ENCODE data around the gene TP53I11. TPM values are rescaled to one million over a fixed set of nuclear protein-coding genes. Genes with fewer than 3 reads are reported as not detected.

TP53I11 gene
- polyA plus RNA-seq (2013): 39.8 and 41.5 TPM in 2 replicates

- Histone ChIP-seq H3K79me1 (ENCODE audit: low read length) (peaks cover 8% of the 10 kb centered on the region), H2BK5ac (ENCODE audit: low read depth, low read length, poor library complexity) (no peak within 1 kb of the TSS), H3K4me3 (ENCODE audit: low read depth, low read length) (peak within 1 kb of the TSS; percentile 78), H3K79me2 (ENCODE audit: control insufficient read depth, insufficient read depth, low read length, poor library complexity) (peaks cover 5% of the 10 kb centered on the region), H3K18ac (ENCODE audit: low read length) (peak within 1 kb of the TSS; percentile 72), H2BK12ac (ENCODE audit: low read length) (peak within 1 kb of the TSS; percentile 25), H3K27ac (ENCODE audit: low read depth, low read length) (no peak within 1 kb of the TSS), H4K91ac (ENCODE audit: low read depth, low read length) (peak within 1 kb of the TSS; percentile 80), H2AK5ac (ENCODE audit: low read length) (no peak within 1 kb of the TSS), H3K36me3 (ENCODE audit: control insufficient read depth in 1 of 2, insufficient read depth in 2 of 2, low read length in 2 of 2) (no peaks in the 10 kb centered on the region), H4K12ac (ENCODE audit: low read depth, low read length) (peak within 1 kb of the TSS; percentile 74), H3K14ac (ENCODE audit: low read length) (peak within 1 kb of the TSS; percentile 59), H3K23ac (ENCODE audit: low read length) (no peak within 1 kb of the TSS), H4K8ac (ENCODE audit: low read depth, low read length) (peak within 1 kb of the TSS; percentile 72), H3K4ac (ENCODE audit: low read depth, low read length) (peak within 1 kb of the TSS; percentile 12), H3K4me2 (ENCODE audit: low read length) (peak within 1 kb of the TSS; percentile 93), H3K9ac (ENCODE audit: low read length) (peak within 1 kb of the TSS; percentile 65), H3K9me3 (ENCODE audit: insufficient read depth, low read depth, low read length) (no peaks in the 10 kb centered on the region), H2BK120ac (ENCODE audit: insufficient read depth, low read length, poor library complexity) (peak within 1 kb of the TSS; percentile 26), H2AFZ (ENCODE audit: insufficient read depth, low read length, poor library complexity) (peak within 1 kb of the TSS; percentile 70), H3K4me1 (ENCODE audit: control insufficient read depth in 1 of 2, insufficient read depth in 2 of 2, low read length in 2 of 2) (peaks cover 13 to 17% of the 10 kb centered on the region in 2 experiments), H3K27me3 (ENCODE audit: insufficient read depth, low read length) (no peaks in the 10 kb centered on the region)
- DNase-seq: peak; percentile 82 to 86
- WGBS (ENCODE audit: extremely low coverage, insufficient coverage, insufficient read length): no CpG with 5 or more reads among the region's 83 CpGs
These were observed at the start of gene TP53I11 for GRCh38 chr11:44950625-44951476. Gene TP53I11, minus strand, starts transcription at chr11:44950883. Its CDS starts 12,548 bp downstream, at chr11:44938335.

GRCh38 chr11:44999068-44999467, 48.4 kb upstream of the TP53I11 start:
- no peaks in the 10 kb centered on the region for H3K79me1 ChIP-seq (ENCODE audit: low read length)
- no CpG with 5 or more reads among the region's 2 CpGs for WGBS (ENCODE audit: extremely low coverage, insufficient coverage, insufficient read length)
- no peak for DNase-seq
- H2AK5ac ChIP-seq (ENCODE audit: low read length): no peak overlapping the region
- no peak overlapping the region for H3K23ac ChIP-seq (ENCODE audit: low read length)
- no peak overlapping the region for H3K14ac ChIP-seq (ENCODE audit: low read length)
- H4K12ac ChIP-seq (ENCODE audit: low read depth, low read length): no peak overlapping the region
- H3K9me3 ChIP-seq (ENCODE audit: insufficient read depth, low read depth, low read length): no peaks in the 10 kb centered on the region
- no peak overlapping the region for H4K8ac ChIP-seq (ENCODE audit: low read depth, low read length)
- no peak overlapping the region for H2BK120ac ChIP-seq (ENCODE audit: insufficient read depth, low read length, poor library complexity)
- H2BK5ac ChIP-seq (ENCODE audit: low read depth, low read length, poor library complexity): no peak overlapping the region
- H3K9ac ChIP-seq (ENCODE audit: low read length): no peak overlapping the region
- no peak overlapping the region for H2AFZ ChIP-seq (ENCODE audit: insufficient read depth, low read length, poor library complexity)
- H2BK12ac ChIP-seq (ENCODE audit: low read length): no peak overlapping the region
- no peak overlapping the region for H3K4ac ChIP-seq (ENCODE audit: low read depth, low read length)
- H3K4me1 ChIP-seq (ENCODE audit: control insufficient read depth in 1 of 2, insufficient read depth in 2 of 2, low read length in 2 of 2): no peaks in the 10 kb centered on the region
- no peak overlapping the region for H3K18ac ChIP-seq (ENCODE audit: low read length)
- no peaks in the 10 kb centered on the region for H3K36me3 ChIP-seq (ENCODE audit: control insufficient read depth in 1 of 2, insufficient read depth in 2 of 2, low read length in 2 of 2)
- no peak overlapping the region for H3K27ac ChIP-seq (ENCODE audit: low read depth, low read length)
- no peak overlapping the region for H3K4me3 ChIP-seq (ENCODE audit: low read depth, low read length)
- no peaks in the 10 kb centered on the region for H3K27me3 ChIP-seq (ENCODE audit: insufficient read depth, low read length)
- no peak overlapping the region for H3K4me2 ChIP-seq (ENCODE audit: low read length)
- no peak overlapping the region for H4K91ac ChIP-seq (ENCODE audit: low read depth, low read length)
- no peaks in the 10 kb centered on the region for H3K79me2 ChIP-seq (ENCODE audit: control insufficient read depth, insufficient read depth, low read length, poor library complexity)

- Histone ChIP-seq H3K27ac (ENCODE audit: low read depth, low read length) (no peak overlapping the region), H3K4me3 (ENCODE audit: low read depth, low read length) (no peak overlapping the region), H3K18ac (ENCODE audit: low read length) (no peak overlapping the region), H3K4me2 (ENCODE audit: low read length) (no peak overlapping the region), H4K8ac (ENCODE audit: low read depth, low read length) (no peak overlapping the region), H2BK5ac (ENCODE audit: low read depth, low read length, poor library complexity) (no peak overlapping the region), H2BK120ac (ENCODE audit: insufficient read depth, low read length, poor library complexity) (no peak overlapping the region), H3K4me1 (ENCODE audit: control insufficient read depth in 1 of 2, insufficient read depth in 2 of 2, low read length in 2 of 2) (no peaks in the 10 kb centered on the region), H2AK5ac (ENCODE audit: low read length) (no peak overlapping the region), H4K12ac (ENCODE audit: low read depth, low read length) (no peak overlapping the region), H2BK12ac (ENCODE audit: low read length) (no peak overlapping the region), H3K79me2 (ENCODE audit: control insufficient read depth, insufficient read depth, low read length, poor library complexity) (no peaks in the 10 kb centered on the region), H3K4ac (ENCODE audit: low read depth, low read length) (no peak overlapping the region), H3K9me3 (ENCODE audit: insufficient read depth, low read depth, low read length) (no peaks in the 10 kb centered on the region), H3K79me1 (ENCODE audit: low read length) (no peaks in the 10 kb centered on the region), H3K36me3 (ENCODE audit: control insufficient read depth in 1 of 2, insufficient read depth in 2 of 2, low read length in 2 of 2) (no peaks in the 10 kb centered on the region), H3K23ac (ENCODE audit: low read length) (no peak overlapping the region), H3K9ac (ENCODE audit: low read length) (no peak overlapping the region), H3K14ac (ENCODE audit: low read length) (no peak overlapping the region), H4K91ac (ENCODE audit: low read depth, low read length) (no peak overlapping the region), H3K27me3 (ENCODE audit: insufficient read depth, low read length) (no peaks in the 10 kb centered on the region), H2AFZ (ENCODE audit: insufficient read depth, low read length, poor library complexity) (no peak overlapping the region)
- no peak for DNase-seq
- WGBS (ENCODE audit: extremely low coverage, insufficient coverage, insufficient read length): no CpG with 5 or more reads among the region's 2 CpGs
These were observed 47.4 kb upstream of the TP53I11 start for GRCh38 chr11:44998051-44998450.

GRCh38 chr11:44997566-44997965, 46.9 kb upstream of the TP53I11 start:
- Histone ChIP-seq H3K4me2 (ENCODE audit: low read length) (no peak overlapping the region), H3K4me1 (ENCODE audit: control insufficient read depth in 1 of 2, insufficient read depth in 2 of 2, low read length in 2 of 2) (no peaks in the 10 kb centered on the region), H3K18ac (ENCODE audit: low read length) (no peak overlapping the region), H3K23ac (ENCODE audit: low read length) (no peak overlapping the region), H3K9me3 (ENCODE audit: insufficient read depth, low read depth, low read length) (no peaks in the 10 kb centered on the region), H4K12ac (ENCODE audit: low read depth, low read length) (no peak overlapping the region), H3K4me3 (ENCODE audit: low read depth, low read length) (no peak overlapping the region), H4K91ac (ENCODE audit: low read depth, low read length) (no peak overlapping the region), H2AFZ (ENCODE audit: insufficient read depth, low read length, poor library complexity) (no peak overlapping the region), H4K8ac (ENCODE audit: low read depth, low read length) (no peak overlapping the region), H3K27me3 (ENCODE audit: insufficient read depth, low read length) (no peaks in the 10 kb centered on the region), H3K27ac (ENCODE audit: low read depth, low read length) (no peak overlapping the region), H3K36me3 (ENCODE audit: control insufficient read depth in 1 of 2, insufficient read depth in 2 of 2, low read length in 2 of 2) (no peaks in the 10 kb centered on the region), H3K9ac (ENCODE audit: low read length) (no peak overlapping the region), H3K79me2 (ENCODE audit: control insufficient read depth, insufficient read depth, low read length, poor library complexity) (no peaks in the 10 kb centered on the region), H3K79me1 (ENCODE audit: low read length) (no peaks in the 10 kb centered on the region), H2BK12ac (ENCODE audit: low read length) (no peak overlapping the region), H2BK120ac (ENCODE audit: insufficient read depth, low read length, poor library complexity) (no peak overlapping the region), H2BK5ac (ENCODE audit: low read depth, low read length, poor library complexity) (no peak overlapping the region), H2AK5ac (ENCODE audit: low read length) (no peak overlapping the region), H3K14ac (ENCODE audit: low read length) (no peak overlapping the region), H3K4ac (ENCODE audit: low read depth, low read length) (no peak overlapping the region)
- DNase-seq: no peak
- no CpG with 5 or more reads among the region's 5 CpGs for WGBS (ENCODE audit: extremely low coverage, insufficient coverage, insufficient read length)
